Caco-2 (cell line): Measurements from ENCODE around the gene SMDT1. TPM values are rescaled to one million over a fixed set of nuclear protein-coding genes. Genes with fewer than 3 reads are reported as not detected.
A peak's percentile ranks its signal among the peaks of the same experiment; 100 is the strongest.

Experiments used
- BruUV-seq: library from RNA; stranded (reverse); fragments of 400-500 nt; replicated peaks from 2 replicates; lab custom pipeline; 2021; lab: Mats Ljungman, UMichigan
- CTCF ChIA-PET: fragments of 300-600 bp; sonication (Branson Sonifier 250); formaldehyde crosslinking; loops from one replicate; lab custom pipeline; 2022; ENCODE audit warnings: antibody characterized with exemption; lab: Charles Lee
- POLR2A ChIA-PET: fragments of 300-600 bp; sonication (Branson Sonifier 250); formaldehyde crosslinking; loops from one replicate; lab custom pipeline; 2022; ENCODE audit warnings: antibody characterized with exemption; lab: Charles Lee
- DNase-seq, 2 experiments: peaks; one replicate each; pipeline versions ENCODE4 v3.0.0 to v3.0.0-alpha.2; 2020 to 2022
- H3K27me3 ChIP-seq: replicated peaks from 2 replicates; pipeline ENCODE4 v1.6.0; 2011; ENCODE audit warnings: low read length; ENCODE audit not compliant: control insufficient read depth, insufficient read depth
- H3K36me3 ChIP-seq: 2 replicates; pipeline ENCODE4 v1.5.1; 2011; ENCODE audit warnings: low read length; ENCODE audit not compliant: control insufficient read depth, insufficient read depth
- H3K4me1 ChIP-seq: fragments of 250-450 bp; sonication (Bioruptor Pico); 2 replicates; pipeline ENCODE4 v1.5.1; 2020; ENCODE audit warnings: mild to moderate bottlenecking
- H3K4me3 ChIP-seq: 2 replicates; pipeline ENCODE4 v1.5.1; 2011; ENCODE audit warnings: low read depth, mild to moderate bottlenecking, control low read depth, low read length
- H3K9me3 ChIP-seq: fragments of 250-450 bp; sonication (Bioruptor Pico); 2 replicates; pipeline ENCODE4 v1.5.1; 2020; ENCODE audit warnings: mild to moderate bottlenecking, moderate library complexity
- H3K27ac Mint-ChIP-seq: one replicate; pipeline ENCODE4 v1.8.0; 2022; ENCODE audit warnings: mixed read lengths; ENCODE audit not compliant: unreplicated experiment
- H3K27me3 Mint-ChIP-seq: one replicate; pipeline ENCODE4 v1.8.0; 2022; ENCODE audit warnings: mixed read lengths; ENCODE audit not compliant: insufficient read depth, unreplicated experiment
- H3K36me3 Mint-ChIP-seq: one replicate; pipeline ENCODE4 v1.8.0; 2022; ENCODE audit warnings: mild to moderate bottlenecking, mixed read lengths; ENCODE audit not compliant: insufficient read depth, unreplicated experiment
- H3K4me1 Mint-ChIP-seq: one replicate; pipeline ENCODE4 v1.8.0; 2022; ENCODE audit warnings: low read depth, mixed read lengths; ENCODE audit not compliant: unreplicated experiment
- H3K4me3 Mint-ChIP-seq: one replicate; pipeline ENCODE4 v1.8.0; 2022; ENCODE audit warnings: mild to moderate bottlenecking, moderate library complexity, mixed read lengths; ENCODE audit not compliant: unreplicated experiment
- H3K9me3 Mint-ChIP-seq: one replicate; pipeline ENCODE4 v1.8.0; 2022; ENCODE audit warnings: mixed read lengths; ENCODE audit not compliant: unreplicated experiment
- intact Hi-C: fragments of 100-400 bp; cut with micrococcal nuclease; formaldehyde crosslinking; loops from one replicate; pipeline ENCODE4 v1.10.0; 2022; ENCODE audit not compliant: unreplicated experiment
- total RNA-seq: library from RNA; stranded (reverse); gene quantifications from 2 replicates; pipeline ENCODE4 v1.2.3, GENCODE V29; 2022
- TF ChIP-seq, protein P1 (sequence below), 2 experiments: fragments of 200-600 bp in 1 of 2; IDR thresholded peaks; 1 replicate in 1 of 2; 2 replicates in 1 of 2; pipeline versions ENCODE4 v1.5.1 to v1.8.0; 2011 to 2022; ENCODE audit warnings: antibody characterized with exemption in 1 of 2, control low read depth in 1 of 2, inconsistent platforms in 1 of 2, low read depth in 1 of 2, low read length in 1 of 2, mild to moderate bottlenecking in 1 of 2, moderate library complexity in 1 of 2; ENCODE audit not compliant: insufficient read depth in 1 of 2, severe bottlenecking in 1 of 2, unreplicated experiment in 1 of 2

SMDT1 gene
- total RNA-seq, 1 experiment from 2014 or later = 68.6 TPM

DNA sequence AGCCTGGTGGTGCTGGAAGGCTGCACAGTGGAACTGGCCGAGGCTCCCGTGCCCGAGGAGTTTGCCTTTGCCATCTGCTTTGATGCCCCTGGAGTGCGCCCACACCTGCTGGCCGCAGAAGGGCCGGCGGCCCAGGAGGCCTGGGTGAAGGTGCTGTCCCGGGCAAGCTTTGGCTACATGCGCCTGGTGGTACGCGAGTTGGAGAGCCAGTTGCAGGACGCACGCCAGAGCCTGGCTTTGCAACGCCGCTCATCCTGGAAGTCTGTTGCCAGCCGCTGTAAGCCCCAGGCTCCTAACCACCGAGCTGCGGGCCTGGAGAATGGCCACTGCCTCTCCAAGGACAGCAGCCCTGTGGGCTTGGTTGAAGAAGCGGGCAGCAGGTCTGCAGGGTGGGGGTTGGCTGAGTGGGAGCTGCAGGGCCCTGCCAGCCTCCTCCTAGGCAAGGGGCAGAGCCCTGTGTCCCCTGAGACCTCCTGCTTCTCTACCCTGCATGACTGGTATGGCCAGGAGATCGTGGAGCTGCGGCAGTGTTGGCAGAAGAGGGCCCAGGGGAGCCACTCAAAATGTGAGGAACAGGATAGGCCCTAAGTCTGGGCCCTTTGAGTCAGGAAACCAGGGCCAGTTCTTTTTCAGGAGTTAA lies 1.9 kb upstream of the SMDT1 start:
- Mint-ChIP-seq H3K27me3 (no peaks in the 10 kb centered on the region), H3K4me3 (no peak overlapping the region), H3K9me3 (no peaks in the 10 kb centered on the region), H3K27ac (peak overlapping the region; percentile 93), H3K4me1 (peaks cover 10% of the 10 kb centered on the region), H3K36me3 (peaks cover 35% of the 10 kb centered on the region)
- TF ChIP-seq, protein P1, sequence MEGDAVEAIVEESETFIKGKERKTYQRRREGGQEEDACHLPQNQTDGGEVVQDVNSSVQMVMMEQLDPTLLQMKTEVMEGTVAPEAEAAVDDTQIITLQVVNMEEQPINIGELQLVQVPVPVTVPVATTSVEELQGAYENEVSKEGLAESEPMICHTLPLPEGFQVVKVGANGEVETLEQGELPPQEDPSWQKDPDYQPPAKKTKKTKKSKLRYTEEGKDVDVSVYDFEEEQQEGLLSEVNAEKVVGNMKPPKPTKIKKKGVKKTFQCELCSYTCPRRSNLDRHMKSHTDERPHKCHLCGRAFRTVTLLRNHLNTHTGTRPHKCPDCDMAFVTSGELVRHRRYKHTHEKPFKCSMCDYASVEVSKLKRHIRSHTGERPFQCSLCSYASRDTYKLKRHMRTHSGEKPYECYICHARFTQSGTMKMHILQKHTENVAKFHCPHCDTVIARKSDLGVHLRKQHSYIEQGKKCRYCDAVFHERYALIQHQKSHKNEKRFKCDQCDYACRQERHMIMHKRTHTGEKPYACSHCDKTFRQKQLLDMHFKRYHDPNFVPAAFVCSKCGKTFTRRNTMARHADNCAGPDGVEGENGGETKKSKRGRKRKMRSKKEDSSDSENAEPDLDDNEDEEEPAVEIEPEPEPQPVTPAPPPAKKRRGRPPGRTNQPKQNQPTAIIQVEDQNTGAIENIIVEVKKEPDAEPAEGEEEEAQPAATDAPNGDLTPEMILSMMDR (IDR thresholded peaks at IDR 0.05; ENCODE audit: insufficient read depth in 1 of 2, low read depth in 1 of 2, low read length in 1 of 2, severe bottlenecking in 1 of 2, unreplicated experiment in 1 of 2) = no peak
- CTCF ChIA-PET = interaction anchor here (0.9 kb wide), 1 partner anchor 13 kb away, joined by 3 read pairs; the partner anchor contains the start of gene NDUFA6
- Histone ChIP-seq H3K9me3 (no peaks in the 10 kb centered on the region), H3K27me3 (no peaks in the 10 kb centered on the region), H3K4me1 (peaks cover 24% of the 10 kb centered on the region), H3K36me3 (peaks cover 1% of the 10 kb centered on the region; the same call in 1 of the 2 replicates), H3K4me3 (no peak overlapping the region)
- POLR2A ChIA-PET = no interaction called here
- BruUV-seq = no TSS peak
- intact Hi-C loops = loop anchor here (10.0 kb wide), 2 partner anchors 493 to 537 kb away; partner anchors contain the start of genes PMM1 and POLDIP3
- no peak for DNase-seq

DNA sequence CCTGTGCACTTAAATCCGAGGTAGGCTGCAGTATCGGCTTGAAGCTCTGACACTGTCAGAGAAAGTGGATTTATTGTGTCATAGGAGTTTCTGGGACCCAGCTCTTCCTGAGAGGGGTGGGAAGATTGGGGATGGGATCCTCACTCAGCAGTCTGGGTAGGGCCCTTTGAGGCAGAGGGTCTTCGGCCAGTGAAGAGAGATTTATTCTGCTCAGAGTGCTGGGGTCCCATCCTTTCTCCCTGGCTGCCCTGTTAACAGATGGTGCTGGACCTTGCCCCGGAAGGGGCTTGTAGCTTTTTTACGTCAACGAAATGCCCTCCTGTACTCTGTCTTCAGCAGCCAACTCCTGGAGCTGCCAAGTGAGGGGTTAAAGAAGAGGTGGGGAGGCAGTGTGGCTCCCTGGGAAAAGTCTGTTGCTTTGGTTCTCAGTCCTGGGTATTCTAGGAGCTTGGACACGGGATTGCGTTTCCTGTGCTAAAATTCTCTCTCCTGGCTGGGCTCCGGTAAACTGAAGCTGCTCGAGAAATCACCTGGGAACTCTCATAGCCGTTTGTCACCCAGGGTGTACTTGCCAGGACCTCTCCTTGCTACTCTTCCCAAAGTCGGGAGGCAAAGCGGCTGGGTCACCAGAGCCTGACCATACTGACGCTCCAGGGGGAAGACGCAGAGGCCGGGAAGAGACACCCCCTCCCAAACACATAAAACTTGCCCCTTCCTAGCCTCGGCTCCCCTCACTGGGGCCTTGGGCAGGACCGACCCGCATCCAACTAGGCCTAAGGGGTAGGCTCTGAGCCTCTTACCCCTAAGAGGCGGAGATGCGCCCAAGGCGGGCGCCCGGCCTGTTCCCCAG lies 806 bp upstream of the SMDT1 start:
- POLR2A ChIA-PET = interaction anchor here (0.5 to 3.0 kb wide), 2 partner anchors 12 to 67 kb away, joined by 5 to 15 read pairs; partner anchors contain the start of gene NDUFA6

More for the DNA sequence above, 806 bp upstream of the SMDT1 start:
- intact Hi-C loops = loop anchor here (1.0 to 10.0 kb wide), 4 partner anchors 8 to 536 kb away; partner anchors contain the start of genes NAGA, NDUFA6, PMM1 and POLDIP3
- Mint-ChIP-seq H3K27me3 (no peaks in the 10 kb centered on the region), H3K9me3 (no peaks in the 10 kb centered on the region), H3K4me1 (peaks cover 10% of the 10 kb centered on the region), H3K27ac (peak overlapping the region; percentile 93), H3K36me3 (peaks cover 35% of the 10 kb centered on the region), H3K4me3 (peak overlapping the region; percentile 96)
- peaks cover 17% of the 10 kb centered on the region for H3K4me1 ChIP-seq
- TSS peak; percentile 84 for BruUV-seq
- CTCF ChIA-PET = interaction anchor here (0.9 kb wide), 1 partner anchor 12 kb away, joined by 3 read pairs; the partner anchor contains the start of gene NDUFA6
- H3K27me3 ChIP-seq = no peaks in the 10 kb centered on the region
- H3K36me3 ChIP-seq = peaks cover 1% of the 10 kb centered on the region; the same call in 1 of the 2 replicates
- TF ChIP-seq, protein P1 (IDR thresholded peaks at IDR 0.05; ENCODE audit: insufficient read depth in 1 of 2, low read depth in 1 of 2, low read length in 1 of 2, severe bottlenecking in 1 of 2, unreplicated experiment in 1 of 2) = no peak
- DNase-seq = no peak
- H3K9me3 ChIP-seq = no peaks in the 10 kb centered on the region
- peak overlapping the region; percentile 94 for H3K4me3 ChIP-seq
